Right ventricle myocardium superior (tissue), 1 donor: ENCODE data around the gene ZC3H12D. TPM values are rescaled to one million over a fixed set of nuclear protein-coding genes. Genes with fewer than 3 reads are reported as not detected.

Source experiments
- ATAC-seq: fragments of 200-7000 bp; cut with Tn5 transposase; one replicate; pipeline ENCODE4 v1.9.1; 2020; ENCODE audit warnings: mild to moderate bottlenecking; ENCODE audit not compliant: poor library complexity
- DNase-seq: peaks from one replicate; pipeline ENCODE4 v3.0.0-alpha.2; 2020
- intact Hi-C: fragments of 100-400 bp; cut with DNase I; formaldehyde crosslinking; loops from one replicate; pipeline ENCODE4 v1.11.2; 2022
- total RNA-seq: library from RNA; stranded (reverse); fragmentation: NEBNext Ultra II Directional; extraction: Animal tissue kit (Norgen Biotek cat#: 25700); gene quantifications from one replicate; pipeline ENCODE4 v1.2.1, GENCODE V29; 2021
- donor health status: DM: no; HTN: yes; CAD: no; lungs with severe emphysema.

ZC3H12D gene
- total RNA-seq, 1 donor from 2014 or later, result 0.51 TPM

DNA sequence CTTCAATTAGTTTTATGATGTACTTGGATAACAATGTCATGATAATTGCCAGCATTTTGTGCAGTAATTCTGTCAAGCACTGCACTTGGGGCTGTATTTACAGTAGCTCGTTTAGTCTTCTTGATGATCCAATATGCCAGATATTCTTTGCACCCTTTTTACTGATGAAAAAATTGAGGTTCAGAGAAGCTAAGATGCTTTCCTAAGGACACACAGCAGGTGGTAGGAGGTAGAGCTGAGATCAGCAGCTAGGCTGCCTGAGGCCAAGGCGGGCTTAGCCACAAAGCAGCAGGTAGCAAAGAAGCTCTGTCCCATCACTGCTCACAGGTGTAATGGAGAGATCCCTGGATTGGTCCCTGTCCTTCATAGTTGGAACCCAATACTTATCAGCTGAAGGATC, 51.4 kb downstream of the ZC3H12D start:
- intact Hi-C loops, result loop anchor here (2.0 to 5.0 kb wide), 2 partner anchors 351 to 405 kb away; no protein-coding TSS in a partner anchor
- ATAC-seq (no peak), DNase-seq (no peak)

- DNase-seq (peak; percentile 95), ATAC-seq (peak; percentile 98)
- intact Hi-C loops, result loop anchor here (2.0 to 5.0 kb wide), 2 partner anchors 350 to 403 kb away; no protein-coding TSS in a partner anchor
Measured at GRCh38 chr6:149431905-149432775, 52.7 kb downstream of the ZC3H12D start.

DNA sequence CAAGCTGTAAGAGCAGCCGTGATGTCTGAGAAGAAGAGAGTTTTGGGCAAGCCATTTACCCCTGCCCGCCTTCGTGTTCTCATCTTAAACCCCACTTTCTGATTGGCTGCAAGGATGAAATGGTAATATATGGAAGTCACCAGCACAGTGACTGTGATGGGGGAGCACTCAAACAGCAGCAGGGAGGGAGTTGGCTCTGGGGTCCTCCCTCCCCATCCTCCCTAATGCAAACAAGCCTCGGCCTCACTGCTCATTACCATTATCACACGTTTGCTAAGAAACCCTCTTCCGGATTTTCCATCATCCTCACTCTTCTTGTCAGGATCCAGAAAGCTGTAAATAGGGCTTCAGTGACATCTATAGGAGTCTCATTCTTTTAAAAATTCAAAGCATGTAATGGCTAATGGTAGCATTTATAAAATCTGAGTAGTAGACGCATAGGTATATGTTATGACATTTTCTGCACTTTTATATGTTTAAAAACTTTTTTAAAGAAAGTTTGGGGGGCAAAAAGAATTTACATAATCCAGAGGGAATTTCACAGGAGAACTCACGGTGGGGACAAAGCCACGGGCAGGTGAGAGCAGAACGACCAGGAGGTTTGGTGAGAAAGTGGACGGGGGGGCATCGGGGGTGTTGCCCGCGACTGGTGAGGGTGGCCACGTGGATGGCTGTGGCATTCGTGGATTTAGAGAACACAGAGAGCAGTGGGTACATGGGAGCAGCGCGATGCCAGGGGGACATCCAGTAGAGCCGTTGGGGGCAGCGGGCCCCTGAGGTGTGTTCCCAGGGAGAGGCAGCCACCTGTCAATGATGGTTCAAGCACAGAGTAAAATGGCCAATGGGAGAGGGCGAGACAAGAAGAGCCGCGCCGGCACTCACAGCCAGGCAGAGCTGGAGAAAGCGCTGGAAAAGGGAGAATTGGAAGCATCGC, 55.1 kb downstream of the ZC3H12D start:
- no peak for DNase-seq
- no peak for ATAC-seq
- intact Hi-C loops, result loop anchor here (5.0 kb wide), 1 partner anchor 347 kb away; no protein-coding TSS in a partner anchor

- no peak for ATAC-seq
- intact Hi-C loops, result no loop called here
- no peak for DNase-seq
Measured at GRCh38 chr6:149428606-149429005, 56.2 kb downstream of the ZC3H12D start.

- ATAC-seq (no peak), DNase-seq (no peak)
- intact Hi-C loops, result no loop called here
Measured at GRCh38 chr6:149425754-149426153, 59.1 kb downstream of the ZC3H12D start.

- ATAC-seq (no peak), DNase-seq (no peak)
- intact Hi-C loops, result no loop called here
Measured at GRCh38 chr6:149425224-149425623, 59.6 kb downstream of the ZC3H12D start.

DNA sequence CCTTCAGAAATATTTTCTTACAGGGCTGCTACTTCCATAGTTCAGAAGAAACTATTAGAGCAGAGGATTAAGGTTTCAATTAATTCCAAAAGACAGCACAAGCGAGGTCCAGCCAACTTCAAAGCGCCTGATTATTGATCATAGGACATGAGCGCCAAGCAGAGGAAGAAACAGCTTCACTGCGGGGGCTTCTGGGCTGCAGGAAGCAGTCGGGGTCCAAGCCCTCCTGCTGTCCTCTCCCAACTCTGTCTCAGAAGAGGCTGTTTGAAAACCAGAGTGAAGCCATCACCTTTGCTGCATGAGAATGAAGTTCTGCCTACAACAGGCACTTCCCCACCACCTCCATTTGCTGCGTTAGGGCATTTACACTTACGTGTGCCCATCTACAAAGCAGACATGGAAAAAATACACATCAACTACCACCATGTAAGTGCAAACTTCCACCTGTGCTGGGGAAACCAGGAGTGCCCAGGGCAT, 60.8 kb downstream of the ZC3H12D start:
- ATAC-seq (no peak), DNase-seq (no peak)
- intact Hi-C loops, result no loop called here

GRCh38 chr6:149422581-149422980, 62.2 kb downstream of the ZC3H12D start:
- intact Hi-C loops, result no loop called here
- ATAC-seq, result no peak
- no peak for DNase-seq

- no peak for DNase-seq
- intact Hi-C loops, result no loop called here
- no peak for ATAC-seq
Measured at GRCh38 chr6:149421132-149421531, 63.7 kb downstream of the ZC3H12D start.

DNA sequence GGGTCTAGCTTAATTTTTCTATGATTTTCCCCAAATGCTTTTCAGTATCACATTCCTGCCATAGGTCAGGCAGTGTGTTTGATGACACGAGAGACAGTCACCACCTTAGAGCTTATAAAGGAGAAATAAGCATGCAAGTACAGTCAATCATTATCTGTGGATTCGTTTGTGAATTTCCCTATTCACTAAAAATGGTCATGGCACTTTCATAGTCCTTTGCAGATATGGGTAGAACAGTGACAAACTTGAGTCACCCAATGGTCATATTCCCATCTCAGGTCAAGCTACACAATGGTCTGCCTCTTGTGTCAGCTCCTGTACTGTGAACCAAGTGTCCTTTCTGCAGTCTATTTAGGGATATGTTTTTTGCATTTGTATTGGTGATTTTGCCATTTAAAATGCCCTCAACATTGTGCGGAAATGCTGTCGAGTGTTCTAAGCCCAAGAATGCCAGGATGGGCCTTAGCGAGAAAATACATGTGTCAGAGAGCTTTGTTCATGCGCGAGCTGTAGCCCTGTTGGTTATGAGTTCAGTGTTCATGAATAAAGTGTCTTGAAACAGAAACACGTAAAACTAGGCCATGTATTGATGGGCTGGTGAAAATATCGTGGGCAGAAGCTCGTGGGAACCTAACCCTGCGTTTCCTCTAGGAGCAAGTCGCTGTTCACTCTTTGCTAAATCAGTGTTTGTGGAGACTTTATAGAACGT, 65.0 kb downstream of the ZC3H12D start:
- DNase-seq (no peak), ATAC-seq (no peak)
- intact Hi-C loops, result no loop called here

DNA sequence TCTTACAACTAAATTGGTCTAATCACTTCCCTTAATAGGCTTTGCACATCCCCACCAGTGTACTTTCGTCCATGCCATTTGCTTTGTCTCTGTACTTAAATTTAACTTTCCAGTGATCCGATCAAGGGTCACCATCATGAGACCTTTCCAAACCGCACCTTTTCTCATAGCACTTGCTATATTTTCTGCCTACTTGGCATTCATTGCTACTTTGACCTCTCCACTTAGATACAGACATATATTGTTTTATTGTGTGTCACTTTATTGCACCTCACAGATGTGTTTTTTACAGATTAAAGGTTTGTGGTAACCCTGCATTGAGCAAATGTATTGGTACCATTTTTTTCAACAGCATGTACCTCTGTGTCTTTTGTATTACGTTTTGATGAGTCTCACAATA, 70.0 kb downstream of the ZC3H12D start:
- DNase-seq, result no peak
- intact Hi-C loops, result no loop called here
- no peak for ATAC-seq

GRCh38 chr6:149414009-149414408, 70.8 kb downstream of the ZC3H12D start:
- ATAC-seq, result no peak
- DNase-seq, result no peak
- intact Hi-C loops, result no loop called here

DNA sequence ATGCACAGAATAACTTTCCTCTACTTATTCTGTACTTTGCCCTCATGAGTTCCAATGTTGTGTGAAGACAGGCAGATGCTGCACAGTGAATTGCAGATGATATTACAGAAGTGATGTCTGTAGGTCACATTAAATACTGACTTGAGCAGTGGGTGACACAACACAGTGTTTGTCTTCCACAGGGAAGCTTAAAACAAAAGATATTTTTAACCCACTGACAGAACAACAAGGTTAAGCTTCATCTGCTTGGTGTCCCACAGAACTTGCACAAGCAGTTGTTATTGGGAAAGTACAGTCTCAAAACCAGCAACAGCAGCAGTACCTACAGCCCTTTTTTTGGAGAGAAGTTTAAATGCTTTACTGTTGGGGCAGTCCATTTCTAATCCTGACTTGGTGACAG, 74.3 kb downstream of the ZC3H12D start:
- peak; percentile 72 for ATAC-seq
- intact Hi-C loops, result no loop called here
- DNase-seq, result no peak

DNA sequence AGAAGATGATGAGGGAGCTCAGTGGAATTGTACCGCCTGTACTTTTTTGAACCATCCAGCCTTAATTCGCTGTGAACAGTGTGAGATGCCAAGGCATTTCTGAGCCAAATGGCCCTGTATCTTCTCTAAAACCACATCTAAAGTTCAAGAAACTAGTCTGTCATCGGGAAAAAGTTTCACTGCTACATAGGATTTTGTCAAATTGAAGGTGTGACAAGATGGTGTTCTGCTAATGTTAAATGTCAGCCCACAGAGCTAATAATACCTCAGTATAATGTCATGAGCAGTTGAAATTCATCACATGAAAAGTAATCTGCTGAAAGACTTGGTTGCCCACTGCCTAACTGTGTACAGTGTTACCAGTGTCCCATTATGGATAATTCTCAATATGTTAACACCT, 75.2 kb downstream of the ZC3H12D start:
- DNase-seq (no peak), ATAC-seq (peak; percentile 51)
- intact Hi-C loops, result no loop called here

DNA sequence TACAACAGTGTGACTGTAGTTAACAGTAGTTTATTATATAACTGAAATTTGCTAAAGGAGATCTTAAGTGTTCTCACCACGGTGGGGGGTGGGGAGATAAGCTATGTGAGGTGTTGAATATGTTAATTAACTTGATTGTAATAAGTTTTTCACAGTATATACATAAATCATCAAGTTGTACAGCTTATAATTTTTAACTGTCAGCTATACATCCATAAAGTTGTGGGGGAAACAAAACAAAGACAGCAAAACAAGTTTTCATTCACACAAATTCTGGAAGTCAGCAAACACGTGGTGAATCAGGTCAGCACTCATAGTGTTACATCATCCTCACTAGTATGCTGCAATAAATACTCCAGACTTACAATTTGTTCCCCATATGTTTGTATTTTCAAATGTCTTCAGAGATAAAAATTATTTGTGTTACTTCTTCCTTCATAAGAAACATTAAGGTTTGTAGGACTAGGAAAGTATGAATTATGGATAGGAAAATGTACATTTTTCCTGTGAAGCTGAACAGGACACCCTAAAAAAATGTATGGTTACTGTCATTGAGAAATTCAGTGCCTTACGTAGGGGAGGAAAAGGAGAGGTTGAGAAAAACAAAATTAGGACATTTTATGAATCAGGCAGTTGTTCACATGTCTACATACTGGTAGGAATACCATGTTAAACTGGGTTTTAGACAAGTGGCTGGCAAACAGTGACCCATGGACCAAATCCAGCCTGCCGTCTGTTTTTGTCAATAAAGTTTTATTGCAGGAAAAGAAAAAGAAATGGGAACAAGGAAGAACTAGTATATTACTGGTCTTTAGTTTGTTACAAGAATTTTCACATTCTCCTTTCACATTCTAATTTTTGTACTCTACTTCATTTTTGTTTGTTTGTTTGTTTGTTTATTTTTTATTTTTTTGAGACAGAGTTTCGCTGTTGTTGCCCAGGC, 78.7 kb downstream of the ZC3H12D start:
- ATAC-seq (peak; percentile 24), DNase-seq (no peak)
- intact Hi-C loops, result no loop called here

GRCh38 chr6:149403534-149403933, 81.3 kb downstream of the ZC3H12D start:
- intact Hi-C loops, result no loop called here
- DNase-seq (no peak), ATAC-seq (no peak)

DNA sequence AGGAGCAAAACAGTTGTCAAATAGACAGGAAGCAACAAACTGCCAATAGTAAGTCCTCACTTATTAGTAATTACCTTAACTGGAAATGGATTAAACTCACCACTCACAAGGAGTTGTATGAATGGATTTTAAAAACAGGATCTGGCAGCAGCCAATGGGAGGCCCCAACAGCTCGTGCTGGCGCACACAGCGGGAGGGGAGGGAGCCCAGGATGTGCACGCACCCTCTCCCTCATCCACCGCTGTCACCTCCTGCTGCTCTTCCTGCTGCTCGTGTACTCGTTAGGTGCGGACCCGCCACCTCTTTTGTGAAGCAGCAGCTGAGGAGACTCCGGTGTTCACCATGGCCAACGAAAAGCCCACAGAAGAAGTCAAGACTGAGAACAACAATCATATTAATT, 84.8 kb downstream of the ZC3H12D start, which contains the start of gene SUMO4:
SUMO4 (plus strand) TSS at position 213 of the 400 bp plus-strand sequence; CDS start at position 343, 130 bp downstream.
- intact Hi-C loops, result no loop called here
- DNase-seq, result no peak
- no peak for ATAC-seq

GRCh38 chr6:149397384-149397783, 87.4 kb downstream of the ZC3H12D start:
- ATAC-seq (no peak), DNase-seq (no peak)
- intact Hi-C loops, result no loop called here
